ENCODE measurements around the gene SELENOK.

- TF ChIP-seq, protein P1, sequence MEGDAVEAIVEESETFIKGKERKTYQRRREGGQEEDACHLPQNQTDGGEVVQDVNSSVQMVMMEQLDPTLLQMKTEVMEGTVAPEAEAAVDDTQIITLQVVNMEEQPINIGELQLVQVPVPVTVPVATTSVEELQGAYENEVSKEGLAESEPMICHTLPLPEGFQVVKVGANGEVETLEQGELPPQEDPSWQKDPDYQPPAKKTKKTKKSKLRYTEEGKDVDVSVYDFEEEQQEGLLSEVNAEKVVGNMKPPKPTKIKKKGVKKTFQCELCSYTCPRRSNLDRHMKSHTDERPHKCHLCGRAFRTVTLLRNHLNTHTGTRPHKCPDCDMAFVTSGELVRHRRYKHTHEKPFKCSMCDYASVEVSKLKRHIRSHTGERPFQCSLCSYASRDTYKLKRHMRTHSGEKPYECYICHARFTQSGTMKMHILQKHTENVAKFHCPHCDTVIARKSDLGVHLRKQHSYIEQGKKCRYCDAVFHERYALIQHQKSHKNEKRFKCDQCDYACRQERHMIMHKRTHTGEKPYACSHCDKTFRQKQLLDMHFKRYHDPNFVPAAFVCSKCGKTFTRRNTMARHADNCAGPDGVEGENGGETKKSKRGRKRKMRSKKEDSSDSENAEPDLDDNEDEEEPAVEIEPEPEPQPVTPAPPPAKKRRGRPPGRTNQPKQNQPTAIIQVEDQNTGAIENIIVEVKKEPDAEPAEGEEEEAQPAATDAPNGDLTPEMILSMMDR (conservative IDR thresholded peaks at IDR 0.05 in 1 of 2, IDR thresholded peaks at IDR 0.05 in 1 of 2; ENCODE audit: extremely low read depth in 1 of 2, insufficient read depth in 1 of 2, low read depth in 1 of 2, low read length in 2 of 2): no peak
- no peak for TF ChIP-seq EZH2 (IDR thresholded peaks at IDR 0.05; ENCODE audit: borderline replicate concordance, low read length)
Measured at GRCh38 chr3:53862241-53862640, 29.4 kb downstream of the SELENOK start.
